ENCODE results near the gene CHKA.

CHKA gene

GRCh38 chr11:68121067-68121899 is at the start of gene CHKA:
Gene CHKA (minus strand): TSS chr11:68121388. CDS start chr11:68121177, 211 bp downstream.
- peak; percentile 86 for DNase-seq (ENCODE audit: low read depth)

GRCh38 chr11:68169442-68169841 is 48.3 kb upstream of the CHKA start:
- DNase-seq (ENCODE audit: low read depth): no peak

- no peak for DNase-seq (ENCODE audit: low read depth)
Observed at GRCh38 chr11:68168694-68169093, 47.5 kb upstream of the CHKA start.

- no peak for DNase-seq (ENCODE audit: low read depth)
Observed at GRCh38 chr11:68167474-68167873, 46.3 kb upstream of the CHKA start.

DNA sequence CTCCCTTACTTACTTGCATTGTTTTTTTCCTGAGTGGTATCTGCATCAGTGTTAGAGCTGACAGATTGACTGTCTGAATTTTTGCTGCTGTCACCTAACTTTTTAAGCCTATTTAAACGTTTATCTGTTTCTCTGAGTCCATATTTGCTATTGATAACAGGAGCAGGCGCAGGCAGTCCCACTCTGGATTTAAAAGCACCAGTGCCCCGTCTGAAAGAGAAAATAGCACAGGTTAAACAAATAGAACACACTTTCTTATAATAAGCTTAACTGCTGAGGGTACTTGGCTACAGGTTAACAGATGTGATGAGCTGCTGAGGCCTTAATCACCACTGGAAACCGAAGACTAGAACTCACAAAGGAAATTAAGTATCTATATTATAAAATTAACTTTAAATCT is 45.8 kb upstream of the CHKA start:
- DNase-seq (ENCODE audit: low read depth): no peak

GRCh38 chr11:68165601-68166000 is 44.4 kb upstream of the CHKA start:
- DNase-seq (ENCODE audit: low read depth): no peak

DNA sequence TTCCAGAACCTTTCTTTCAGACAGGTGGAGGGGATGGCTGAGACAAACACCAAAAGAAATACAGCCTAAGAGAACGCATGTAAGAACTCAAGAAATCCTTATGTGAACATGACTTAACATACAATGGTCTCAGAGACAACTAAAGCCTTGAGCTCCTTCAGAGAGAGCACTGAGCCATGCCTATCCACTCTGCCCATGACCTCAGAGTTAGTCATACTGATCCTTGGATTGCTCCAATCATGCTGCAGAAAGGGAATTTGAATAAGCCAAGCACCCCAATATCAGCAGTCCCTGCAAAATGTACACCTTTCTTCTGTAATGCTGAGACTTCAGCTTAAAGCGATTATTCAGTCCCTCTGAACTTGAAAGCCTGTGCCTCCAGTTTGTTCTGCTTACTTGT is 43.2 kb upstream of the CHKA start:
- no peak for DNase-seq (ENCODE audit: low read depth)

- DNase-seq (ENCODE audit: low read depth): no peak
Observed at GRCh38 chr11:68163691-68164090, 42.5 kb upstream of the CHKA start.

DNA sequence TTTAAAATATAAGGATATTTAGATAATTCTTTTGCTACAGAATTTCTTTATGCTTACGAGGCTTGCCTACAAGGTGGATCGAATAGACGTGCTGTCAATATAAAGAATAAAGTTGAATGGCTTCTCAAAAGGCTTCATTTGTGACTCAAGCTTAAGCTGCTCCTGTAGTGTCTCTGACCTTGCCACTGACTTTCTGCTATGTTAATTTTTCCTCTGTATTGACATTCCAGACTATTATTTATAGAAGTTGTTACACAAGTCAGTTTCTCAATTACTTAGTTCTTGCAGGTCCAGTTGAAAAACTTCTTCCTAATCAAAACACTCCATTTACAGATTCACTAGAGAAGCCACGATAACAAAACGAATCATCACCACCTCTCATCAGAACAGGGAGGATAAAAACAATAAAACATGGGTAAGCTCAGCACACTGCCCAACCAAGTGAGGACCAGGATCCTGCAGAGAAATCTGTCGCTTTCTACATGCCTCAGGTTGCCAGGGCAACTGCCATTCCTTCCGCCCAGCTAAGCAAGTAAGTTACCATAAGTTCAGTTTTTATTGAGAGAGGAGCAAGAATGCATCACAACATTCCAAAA is 39.0 kb upstream of the CHKA start:
- no peak for DNase-seq (ENCODE audit: low read depth)

DNA sequence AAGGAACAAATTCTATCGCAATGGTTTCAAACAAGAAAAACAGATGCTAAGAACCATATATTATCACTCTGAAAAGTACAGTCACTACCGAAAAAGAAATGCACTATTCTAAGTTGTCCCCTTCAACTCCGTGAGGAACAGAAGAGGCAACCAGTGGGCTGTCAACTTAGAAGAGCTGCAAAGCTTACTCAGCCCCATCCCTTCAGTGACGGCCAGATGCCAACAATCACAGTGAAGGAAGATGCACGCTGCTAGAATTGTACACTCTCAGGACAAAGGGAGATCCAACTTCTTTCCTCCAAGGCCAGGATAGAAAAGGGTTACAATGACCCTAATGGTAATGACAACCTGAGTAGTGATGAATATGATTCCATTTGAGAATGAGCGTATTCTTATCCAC is 38.5 kb upstream of the CHKA start:
- no peak for DNase-seq (ENCODE audit: low read depth)

DNA sequence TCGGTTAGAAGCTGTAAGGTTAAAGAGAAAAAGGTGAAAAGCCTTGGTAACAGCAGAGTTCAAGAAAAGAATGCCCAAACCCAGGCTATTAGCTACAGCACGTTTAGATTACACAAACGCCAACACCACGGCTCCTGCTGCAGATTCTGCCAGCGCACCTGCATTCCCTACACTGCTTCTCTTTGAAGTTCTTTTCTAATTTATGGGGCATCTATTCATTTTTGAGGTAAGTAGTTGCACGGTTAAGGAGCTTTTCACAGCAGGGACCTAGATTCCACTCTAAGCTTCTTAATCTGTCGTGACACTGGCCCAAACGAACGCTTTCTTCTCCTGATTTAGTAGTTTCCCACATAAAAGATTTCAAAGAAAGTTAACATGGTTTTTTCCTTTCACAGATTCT is 38.0 kb upstream of the CHKA start:
- DNase-seq (ENCODE audit: low read depth): no peak

- DNase-seq (ENCODE audit: low read depth): no peak
Observed at GRCh38 chr11:68158580-68158979, 37.4 kb upstream of the CHKA start.

- no peak for DNase-seq (ENCODE audit: low read depth)
Observed at GRCh38 chr11:68153742-68154141, 32.6 kb upstream of the CHKA start.

DNA sequence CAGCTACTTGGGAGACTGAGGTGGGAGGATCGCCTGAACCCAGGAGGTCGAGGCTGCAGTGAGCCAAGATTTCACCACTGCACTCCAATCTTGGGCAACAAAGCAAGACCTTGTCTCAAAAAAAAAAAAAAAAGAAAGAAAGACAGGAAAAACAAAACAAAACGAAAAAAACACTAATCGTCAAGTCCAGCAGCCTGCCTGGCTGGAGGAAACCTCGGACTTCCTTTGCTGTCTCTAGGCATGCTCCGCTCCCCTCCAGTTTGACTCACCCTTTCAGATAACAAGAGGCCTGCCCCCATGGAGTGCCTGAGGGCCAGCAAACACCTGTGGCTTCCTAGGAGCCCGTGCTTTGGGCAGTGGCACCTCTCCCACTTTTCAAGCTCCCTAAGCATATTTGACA is 28.8 kb upstream of the CHKA start:
- no peak for DNase-seq (ENCODE audit: low read depth)

DNA sequence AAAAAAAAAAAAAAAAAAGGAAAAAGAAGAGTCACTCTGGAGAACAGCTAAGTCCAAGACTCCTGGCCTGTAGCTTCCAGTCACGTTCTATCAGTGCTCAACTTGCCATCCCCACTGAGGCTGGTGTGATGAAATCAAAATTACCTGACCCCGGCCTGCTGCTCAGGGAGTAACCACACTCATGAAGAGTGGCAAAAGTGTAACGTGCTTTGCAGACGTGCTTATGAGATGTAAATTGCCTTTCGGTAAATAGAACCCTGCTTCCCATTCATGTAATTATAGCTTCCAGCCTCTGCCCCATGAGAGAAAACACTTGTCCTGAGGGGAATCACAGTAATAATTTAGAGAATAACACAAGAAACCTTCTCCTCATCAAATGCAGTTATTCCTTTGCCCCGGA is 28.2 kb upstream of the CHKA start:
- DNase-seq (ENCODE audit: low read depth): no peak

GRCh38 chr11:68148879-68149278 is 27.7 kb upstream of the CHKA start:
- DNase-seq (ENCODE audit: low read depth): no peak

DNA sequence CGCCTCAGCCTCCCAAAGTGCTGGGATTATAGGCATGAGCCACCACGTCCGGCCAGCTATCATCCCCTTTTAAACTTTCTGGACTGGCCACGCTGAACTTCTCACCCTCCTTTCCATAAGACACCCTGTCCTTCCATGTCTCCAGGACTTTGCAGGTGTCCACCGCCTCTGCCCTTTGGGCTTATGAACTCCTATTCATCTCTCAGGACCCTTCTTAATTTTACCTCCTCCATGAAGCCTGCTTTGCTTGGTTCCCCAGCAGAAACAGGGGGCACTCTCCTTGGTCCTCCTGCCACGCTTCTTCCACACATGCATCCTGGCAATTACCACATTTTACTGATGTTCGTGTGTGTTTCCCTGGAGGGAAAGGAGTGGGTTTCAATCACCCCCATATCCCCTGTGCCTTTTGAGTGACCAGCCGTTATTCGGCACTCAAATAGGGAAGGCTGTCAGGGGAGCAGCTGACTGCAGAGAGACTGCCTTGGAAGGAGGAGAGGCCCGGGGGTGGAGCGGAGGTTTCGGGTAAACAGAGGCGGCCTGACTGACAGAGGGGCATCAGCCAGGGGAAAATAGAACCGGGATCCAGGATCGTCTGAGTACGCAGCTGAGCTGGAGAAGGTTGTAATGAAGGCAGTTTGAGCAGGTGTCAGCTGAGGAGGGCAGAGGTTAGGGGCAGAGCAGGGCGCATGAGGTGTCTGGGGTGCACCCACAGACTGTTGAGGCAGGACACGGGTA is 27.1 kb upstream of the CHKA start:
- no peak for DNase-seq (ENCODE audit: low read depth)

- no peak for DNase-seq (ENCODE audit: low read depth)
Observed at GRCh38 chr11:68146704-68147474, 25.7 kb upstream of the CHKA start.

- no peak for DNase-seq (ENCODE audit: low read depth)
Observed at GRCh38 chr11:68146010-68146540, 24.9 kb upstream of the CHKA start.

DNA sequence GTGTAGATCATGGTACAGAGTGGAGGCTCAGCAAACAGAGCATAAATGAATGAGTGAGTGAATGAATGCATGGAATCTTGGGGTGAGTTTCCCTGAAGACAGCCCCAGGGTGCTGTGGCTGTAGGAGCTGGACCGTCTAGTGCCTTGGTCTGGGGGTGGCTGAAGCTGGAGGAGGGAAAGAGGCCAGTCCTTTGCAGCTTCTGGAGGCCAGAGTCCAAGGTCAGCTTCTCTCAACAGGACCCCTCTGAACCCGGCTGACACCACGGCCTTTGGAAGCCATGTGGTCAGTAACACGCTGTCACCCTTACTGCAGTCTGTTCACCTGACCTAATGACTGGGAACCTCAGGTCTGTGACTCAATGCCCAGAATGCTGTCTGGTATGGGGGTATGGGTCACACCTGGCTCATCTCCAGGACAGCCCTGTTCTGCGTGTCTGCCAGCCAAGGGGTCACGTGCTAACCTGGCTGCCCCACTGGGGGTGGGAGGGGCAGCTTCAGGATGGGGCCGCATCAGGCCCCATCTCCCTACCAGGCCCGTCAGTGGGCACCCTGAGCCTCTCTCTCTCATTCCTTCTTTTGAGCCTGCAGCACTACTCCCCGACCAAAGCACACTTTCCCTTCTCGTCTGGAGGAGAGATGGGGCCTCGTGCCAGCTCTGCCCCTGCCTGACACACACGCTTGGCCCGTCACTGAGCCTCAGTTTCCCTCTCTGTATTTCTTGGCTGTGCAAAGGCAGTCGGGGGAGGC is 24.1 kb upstream of the CHKA start:
- no peak for DNase-seq (ENCODE audit: low read depth)

DNA sequence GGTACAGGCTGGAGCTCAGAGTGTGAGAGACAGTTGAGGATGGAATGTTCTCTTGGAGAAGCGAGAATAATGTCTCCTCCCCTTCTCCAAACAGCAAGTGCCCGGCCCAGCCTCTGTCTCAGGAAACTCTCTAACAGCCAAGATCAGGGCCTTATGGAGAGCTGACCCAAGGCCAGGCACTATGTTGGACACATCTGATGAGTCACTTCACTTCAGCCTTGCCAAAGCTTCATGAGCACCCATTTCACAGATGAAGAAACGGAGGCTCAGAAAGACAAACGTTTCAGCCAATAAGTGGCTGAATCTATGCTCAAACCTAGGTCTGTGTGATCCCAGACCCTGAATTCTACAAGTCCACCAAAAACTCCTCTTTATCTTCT is 22.1 kb upstream of the CHKA start:
- no peak for DNase-seq (ENCODE audit: low read depth)

Measured in stimulated activated CD4-positive, alpha-beta T cell treated with anti-CD3 and anti-CD28 coated beads, Interleukin-2, amount 100 ng/mL, for 4 hours (primary cell).